Aortic smooth muscle cell (primary cell): ENCODE results near the gene LILRB5. TPM values are rescaled to one million over a fixed set of nuclear protein-coding genes. Genes with fewer than 3 reads are reported as not detected.

Experiments used
- total RNA-seq: library from RNA; depleted of rRNA; stranded (reverse); fragments of >200 nt; gene quantifications from 2 replicates; pipeline ENCODE4 v1.2.3, GENCODE V29; 2014

Gene LILRB5
- total RNA-seq: not detected in 2 replicates

DNA sequence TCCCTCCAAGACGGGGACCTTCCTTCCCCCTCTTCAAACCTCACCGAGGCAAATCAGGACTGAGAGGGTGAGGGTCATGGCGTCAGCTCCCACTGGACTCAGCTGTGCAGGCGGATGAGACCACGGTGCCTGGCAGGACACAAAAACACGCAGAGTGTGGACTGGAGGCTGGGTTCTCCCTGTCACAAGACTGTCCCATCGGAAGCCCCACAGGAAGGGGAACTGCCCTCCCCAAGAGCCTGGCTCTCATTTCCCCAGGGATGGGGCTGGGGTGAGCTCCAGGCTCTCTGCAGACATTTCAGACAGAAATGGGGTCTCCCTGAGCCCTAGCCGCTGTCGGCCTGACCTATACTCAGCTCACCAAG is at the start of gene LILRB5:
Gene LILRB5, minus strand, starts transcription at position 158 of the 365 bp plus-strand sequence. Its CDS starts 80 bp downstream, at position 78.

DNA sequence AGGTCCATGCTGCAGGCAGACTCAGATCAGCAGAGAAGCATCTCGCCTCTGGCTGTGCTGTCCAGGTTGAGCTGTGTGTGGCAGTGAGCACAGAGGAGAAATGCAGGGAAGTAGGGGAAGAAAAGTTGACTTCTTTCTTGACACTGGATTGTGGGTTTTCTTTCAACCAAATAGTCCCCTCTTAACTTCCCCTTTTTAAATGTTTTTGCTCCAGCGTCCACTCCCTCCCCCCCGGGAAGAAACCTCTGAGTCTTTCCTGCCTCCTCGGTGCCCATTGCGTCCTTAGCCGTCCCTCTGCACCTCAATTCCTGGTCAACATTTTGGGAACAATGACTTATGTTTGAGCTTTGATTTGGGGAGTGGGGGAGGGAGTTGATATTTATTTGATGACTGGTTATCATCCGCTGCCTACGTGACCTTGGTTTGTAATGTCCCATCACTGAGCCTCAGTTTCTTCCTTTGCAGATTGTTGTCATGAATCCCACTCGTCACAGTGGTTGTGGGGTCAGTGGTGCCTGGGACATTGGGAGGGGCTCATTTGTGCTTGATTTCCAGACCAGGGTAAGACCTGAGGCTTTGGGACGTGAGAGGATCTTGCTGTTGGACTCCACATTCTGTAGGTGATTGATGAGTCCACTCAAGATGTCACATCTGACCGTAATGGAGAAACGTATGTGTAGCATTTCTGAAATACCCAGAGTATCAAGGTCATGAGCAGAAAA is 24.1 kb upstream of the LILRB5 start, which contains the start of gene LILRB2:
Gene LILRB2, minus strand, starts transcription at position 104 of the 722 bp plus-strand sequence. CDS start 614 bp downstream, outside the sequence.

DNA sequence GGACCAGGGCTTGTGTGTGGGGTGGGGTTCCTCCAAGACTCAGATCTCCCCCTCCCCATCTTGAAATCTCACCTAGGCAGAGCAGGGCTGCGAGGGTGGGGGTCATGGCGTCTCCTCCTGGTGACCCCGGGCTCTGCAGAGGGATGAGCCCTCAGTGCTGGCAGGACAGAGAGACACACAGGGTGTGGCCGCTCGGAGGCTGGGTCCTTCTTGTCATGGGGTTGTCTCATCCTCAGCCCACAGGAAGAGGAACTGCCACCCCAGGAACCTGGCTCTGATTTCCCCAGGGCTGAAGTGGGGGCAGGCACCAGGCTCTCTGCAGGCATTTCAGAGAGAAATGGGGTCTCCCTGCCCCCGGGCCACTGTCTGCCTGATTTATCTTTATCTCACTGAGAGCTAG is 14.4 kb downstream of the LILRB5 start, which contains the start of gene LILRA6:
Gene LILRA6, minus strand, starts transcription at position 145 of the 400 bp plus-strand sequence.

DNA sequence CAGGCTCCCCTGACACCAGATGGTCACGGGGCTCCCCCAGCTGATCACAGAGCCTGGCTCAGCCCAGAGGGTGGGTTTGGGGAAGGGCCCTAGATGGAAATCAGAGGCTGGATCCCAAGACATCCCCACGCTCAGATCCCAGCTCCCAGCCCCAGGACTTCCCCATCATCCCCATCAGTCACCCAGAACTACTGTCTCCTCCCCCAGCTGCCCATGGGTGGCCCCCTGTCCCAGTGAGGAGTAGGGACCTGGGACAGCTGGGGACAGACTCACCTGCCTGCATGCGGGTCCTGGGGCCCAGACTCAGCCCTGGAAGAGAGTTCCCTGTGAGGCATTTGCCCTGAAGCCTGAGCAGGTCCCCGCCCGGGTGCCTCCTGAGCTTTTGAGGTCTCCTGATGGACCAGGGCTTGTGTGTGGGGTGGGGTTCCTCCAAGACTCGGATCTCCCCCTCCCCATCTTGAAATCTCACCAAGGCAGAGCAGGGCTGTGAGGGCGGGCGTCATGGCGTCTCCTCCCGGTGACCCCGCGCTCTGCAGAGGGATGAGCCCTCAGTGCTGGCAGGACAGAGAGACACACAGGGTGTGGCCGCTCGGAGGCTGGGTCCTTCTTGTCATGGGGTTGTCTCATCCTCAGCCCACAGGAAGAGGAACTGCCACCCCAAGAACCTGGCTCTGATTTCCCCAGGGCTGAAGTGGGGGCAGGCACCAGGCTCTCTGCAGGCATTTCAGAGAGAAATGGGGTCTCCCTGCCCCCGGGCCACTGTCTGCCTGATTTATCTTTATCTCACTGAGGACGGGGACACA is 34.4 kb downstream of the LILRB5 start, which contains the start of gene LILRB3:
Gene LILRB3, minus strand, starts transcription at position 534 of the 803 bp plus-strand sequence. Its CDS starts 31 bp downstream, at position 503.

Other genes with a start within 250 kb of the LILRB5 start
- gene VSTM1, start 193.4 kb downstream of the LILRB5 start, total RNA-seq: not detected in 2 replicates
- gene TARM1, start 175.9 kb downstream of the LILRB5 start, total RNA-seq: not detected in 2 replicates
- gene OSCAR, start 156.5 kb downstream of the LILRB5 start, total RNA-seq: 0.06 and 0.13 TPM in 2 replicates
- gene NDUFA3, start 154.4 kb downstream of the LILRB5 start, total RNA-seq: 19.5 and 23.3 TPM in 2 replicates
- 20.6 and 26.0 TPM in 2 replicates for gene TFPT, start 141.6 kb downstream of the LILRB5 start, total RNA-seq
- 54.7 and 58.1 TPM in 2 replicates for gene PRPF31, start 141.5 kb downstream of the LILRB5 start, total RNA-seq
- gene CNOT3, start 119.5 kb downstream of the LILRB5 start, total RNA-seq: 11.0 and 15.3 TPM in 2 replicates
- 7.3 and 7.9 TPM in 2 replicates for gene LENG1, start 97.6 kb downstream of the LILRB5 start, total RNA-seq
- 0.31 TPM in 1 of 2 replicates, not detected in the other for gene TMC4, start 84.1 kb downstream of the LILRB5 start, total RNA-seq
- gene MBOAT7, start 67.7 kb downstream of the LILRB5 start, total RNA-seq: 22.6 and 24.0 TPM in 2 replicates
- 38.7 and 39.7 TPM in 2 replicates for gene TSEN34, start 66.0 kb downstream of the LILRB5 start, total RNA-seq
- 2,262 and 2,314 TPM in 2 replicates for gene RPS9, start 56.4 kb downstream of the LILRB5 start, total RNA-seq
- gene LILRB3, start 34.3 kb downstream of the LILRB5 start, total RNA-seq: not detected in 2 replicates
- not detected in 2 replicates for gene LILRA6, start 14.5 kb downstream of the LILRB5 start, total RNA-seq
- gene LILRB2, start 23.8 kb upstream of the LILRB5 start, total RNA-seq: not detected in 2 replicates
- gene LILRA5, start 55.9 kb upstream of the LILRB5 start, total RNA-seq: not detected in 2 replicates
- gene LILRA4, start 81.9 kb upstream of the LILRB5 start, total RNA-seq: not detected in 2 replicates
- gene LAIR1, start 107.7 kb upstream of the LILRB5 start, total RNA-seq: not detected in 2 replicates
- not detected in 2 replicates for gene TTYH1, start 158.2 kb upstream of the LILRB5 start, total RNA-seq
- gene LENG8, start 191.9 kb upstream of the LILRB5 start, total RNA-seq: 34.9 and 45.4 TPM in 2 replicates
- 9.5 and 10.4 TPM in 2 replicates for gene LENG9, start 206.5 kb upstream of the LILRB5 start, total RNA-seq
- gene CDC42EP5, start 216.0 kb upstream of the LILRB5 start, total RNA-seq: 23.9 and 33.4 TPM in 2 replicates
- gene LAIR2, start 245.6 kb upstream of the LILRB5 start, total RNA-seq: not detected in 2 replicates